IMR-90 (cell line): ENCODE results near the gene DERL3. TPM values are rescaled to one million over a fixed set of nuclear protein-coding genes. Genes with fewer than 3 reads are reported as not detected.
"Not testable (repeated sequence)": the region's sequence is repeated elsewhere in the genome, so short reads cannot be mapped to it uniquely, and the experiment has no call there.

Source experiments
- ATAC-seq: fragments of 200-7000 bp; cut with Tn5 transposase; 2 replicates; pipeline ENCODE4 v1.9.1; 2020; ENCODE audit warnings: low read depth, mild to moderate bottlenecking, moderate library complexity
- BruUV-seq: library from RNA; stranded (reverse); fragments of 400-500 nt; replicated peaks from 2 replicates; lab custom pipeline; 2021; lab: Mats Ljungman, UMichigan
- CTCF ChIA-PET: fragments of 300-600 bp; formaldehyde crosslinking; extraction: SDS; loops from one replicate; lab custom pipeline; 2021; ENCODE audit warnings: antibody characterized with exemption; lab: Yijun Ruan, JAX
- POLR2A ChIA-PET: fragments of 300-600 bp; sonication (Branson Sonifier 250); formaldehyde crosslinking; loops from one replicate; lab custom pipeline; 2022; ENCODE audit warnings: antibody characterized with exemption; ENCODE audit not compliant: unreplicated experiment; lab: Charles Lee
- DNase-seq: peaks from one replicate; pipeline ENCODE4 v3.0.0; 2013
- H2AFZ ChIP-seq: replicated peaks from 2 replicates; pipeline ENCODE3; 2013; ENCODE audit warnings: low read length, mild to moderate bottlenecking; ENCODE audit not compliant: poor library complexity
- H2AK5ac ChIP-seq: 2 replicates; pipeline ENCODE4 v1.6.1; 2013; ENCODE audit warnings: low read depth, low read length, inconsistent platforms
- H2AK9ac ChIP-seq: replicated peaks from 2 replicates; pipeline ENCODE3; 2013; ENCODE audit warnings: mild to moderate bottlenecking, low read depth, low read length, moderate library complexity; ENCODE audit not compliant: poor library complexity
- H2BK120ac ChIP-seq: 2 replicates; pipeline ENCODE4 v1.6.1; 2013; ENCODE audit warnings: low read depth, low read length, inconsistent platforms
- H2BK15ac ChIP-seq: 3 replicates; pipeline ENCODE4 v1.6.1; 2013; ENCODE audit warnings: low read depth, low read length, inconsistent platforms
- H2BK20ac ChIP-seq: 2 replicates; pipeline ENCODE4 v1.6.1; 2013; ENCODE audit warnings: low read depth, mild to moderate bottlenecking, inconsistent platforms, low read length, moderate library complexity
- H2BK5ac ChIP-seq: 2 replicates; pipeline ENCODE4 v1.6.1; 2013; ENCODE audit warnings: mild to moderate bottlenecking, low read depth, low read length, inconsistent platforms; ENCODE audit not compliant: poor library complexity, severe bottlenecking
- H3K14ac ChIP-seq: replicated peaks from 2 replicates; pipeline ENCODE4 v1.6.1; 2013; ENCODE audit warnings: low read depth, low read length, inconsistent platforms
- H3K18ac ChIP-seq: 2 replicates; pipeline ENCODE4 v1.6.1; 2013; ENCODE audit warnings: low read depth, low read length, control low read depth
- H3K23ac ChIP-seq: 2 replicates; pipeline ENCODE4 v1.6.1; 2013; ENCODE audit warnings: low read depth, low read length, inconsistent platforms
- H3K27ac ChIP-seq: 2 replicates; pipeline ENCODE4 v1.5.1; 2013; ENCODE audit warnings: mild to moderate bottlenecking, control low read depth, low read length; ENCODE audit not compliant: insufficient read depth
- H3K27me3 ChIP-seq: 2 replicates; pipeline ENCODE4 v1.6.1; 2013; ENCODE audit warnings: low read length; ENCODE audit not compliant: control insufficient read depth, insufficient read depth
- H3K36me3 ChIP-seq: 2 replicates; pipeline ENCODE4 v1.6.1; 2013; ENCODE audit warnings: low read length, mixed read lengths; ENCODE audit not compliant: control insufficient read depth, insufficient read depth
- H3K4ac ChIP-seq: 2 replicates; pipeline ENCODE4 v1.6.1; 2013; ENCODE audit warnings: low read depth, low read length, inconsistent platforms
- H3K4me1 ChIP-seq: 2 replicates; pipeline ENCODE4 v1.6.1; 2013; ENCODE audit warnings: low read length, mixed read lengths; ENCODE audit not compliant: control insufficient read depth, insufficient read depth
- H3K4me2 ChIP-seq: 2 replicates; pipeline ENCODE4 v1.6.1; 2013; ENCODE audit warnings: low read depth, mild to moderate bottlenecking, control low read depth, low read length, moderate library complexity
- H3K4me3 ChIP-seq: 2 replicates; pipeline ENCODE4 v1.5.1; 2013; ENCODE audit warnings: low read depth, mild to moderate bottlenecking, control low read depth, low read length, moderate library complexity; ENCODE audit not compliant: insufficient read depth
- H3K56ac ChIP-seq: 2 replicates; pipeline ENCODE4 v1.6.1; 2013; ENCODE audit warnings: low read length, inconsistent platforms; ENCODE audit not compliant: insufficient read depth; ENCODE audit errors: extremely low read depth
- H3K79me1 ChIP-seq, 2 experiments: 2 replicates each; pipeline ENCODE4 v1.6.1; 2013; ENCODE audit warnings: low read length in 2 of 2, inconsistent platforms in 1 of 2, low read depth in 1 of 2
- H3K9ac ChIP-seq: 2 replicates; pipeline ENCODE4 v1.6.1; 2013; ENCODE audit warnings: low read depth, low read length, control low read depth
- H3K9me1 ChIP-seq: 2 replicates; pipeline ENCODE4 v1.6.1; 2013; ENCODE audit warnings: low read length, inconsistent platforms; ENCODE audit not compliant: insufficient read depth
- H3K9me3 ChIP-seq: 2 replicates; pipeline ENCODE4 v1.6.1; 2013; ENCODE audit warnings: low read length; ENCODE audit not compliant: control insufficient read depth, insufficient read depth
- H4K20me1 ChIP-seq: 2 replicates; pipeline ENCODE4 v1.6.1; 2013; ENCODE audit warnings: low read length, inconsistent platforms; ENCODE audit not compliant: insufficient read depth
- H4K5ac ChIP-seq: 2 replicates; pipeline ENCODE4 v1.6.1; 2013; ENCODE audit warnings: mild to moderate bottlenecking, low read depth, low read length, control low read depth
- H4K8ac ChIP-seq, 2 experiments: 2 replicates each; pipeline ENCODE4 v1.6.1; 2013; ENCODE audit warnings: low read depth in 2 of 2, low read length in 2 of 2, control low read depth in 1 of 2, inconsistent platforms in 1 of 2
- H4K91ac ChIP-seq: 2 replicates; pipeline ENCODE4 v1.6.1; 2013; ENCODE audit warnings: low read depth, low read length, inconsistent platforms; ENCODE audit not compliant: insufficient read depth
- CEBPB ChIP-seq: IDR thresholded peaks from 2 replicates; pipeline ENCODE4 v1.6.1; 2012; ENCODE audit warnings: low read depth, low read length, improper control_type of control experiment
- WGBS, 2 experiments: methylation state at CpG; one replicate each; pipeline versions ENCODE4 v1.1.5 to v1.1.7; 2013; ENCODE audit warnings: missing lambda C conversion rate in 2 of 2; ENCODE audit not compliant: insufficient read length in 1 of 2; ENCODE audit errors: extremely low coverage in 2 of 2; 5-methylcytosine and 5-hydroxymethylcytosine counted together
- dilution Hi-C: fragments of 300-500 bp; cut with HindIII; formaldehyde crosslinking; loops from one replicate; pipeline ENCODE4 v1.14.3; 2018; ENCODE audit warnings: low sequenced_read_pairs; ENCODE audit not compliant: unreplicated experiment
- in situ Hi-C: fragments of 300-500 bp; cut with MboI; formaldehyde crosslinking; loops from 3 replicates; pipeline ENCODE4 v1.14.3; 2019; ENCODE audit warnings: low sequenced_read_pairs, inconsistent platforms, mixed read lengths
- intact Hi-C: fragments of 100-400 bp; cut with micrococcal nuclease; formaldehyde crosslinking; loops from 2 replicates; pipeline ENCODE4 v1.10.0; 2022
- polyA plus RNA-seq, 3 experiments: library from polyadenylated mRNA; depleted of rRNA; stranded (reverse); fragments of >200 nt; gene quantifications; 2 replicates each; pipeline ENCODE4 v1.2.3, GENCODE V29; 2012; ENCODE audit warnings: low replicate concordance in 1 of 3
- total RNA-seq: library from RNA; depleted of rRNA; stranded (reverse); fragments of >200 nt; gene quantifications from 2 replicates; pipeline ENCODE4 v1.2.3, GENCODE V29; 2012

DERL3 gene
- total and polyA plus RNA-seq, 2 of the 4 experiments (the other 2 are of a cell fraction), result 0.18 to 0.62 TPM

DNA sequence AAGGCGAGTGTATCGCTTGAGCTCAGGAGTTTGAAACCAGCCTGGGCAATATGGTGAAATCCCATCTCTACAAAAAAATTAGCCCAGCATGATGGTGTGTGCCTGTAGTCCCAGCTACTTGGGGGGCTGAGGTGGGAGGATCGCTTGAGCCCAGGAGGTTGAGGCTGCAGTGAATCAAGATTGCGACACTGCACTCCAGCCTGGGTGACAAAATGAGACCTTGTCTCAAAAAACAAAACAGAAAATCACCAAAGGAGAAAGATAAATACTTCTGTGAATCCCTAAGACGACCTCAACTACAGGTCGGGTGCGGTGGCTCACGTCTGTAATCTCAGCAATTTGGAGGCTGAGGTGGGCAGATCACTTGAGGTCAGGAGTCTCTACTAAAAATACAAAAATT is 21.4 kb upstream of the DERL3 start:
- H2AK9ac ChIP-seq, H3K9ac ChIP-seq, H3K27me3 ChIP-seq, H2BK120ac ChIP-seq, H3K27ac ChIP-seq, POLR2A ChIA-PET, H3K23ac ChIP-seq, DNase-seq, H2AK5ac ChIP-seq, ATAC-seq, H3K18ac ChIP-seq, H2AFZ ChIP-seq, H4K20me1 ChIP-seq, H3K4me2 ChIP-seq, H3K36me3 ChIP-seq, H3K4me3 ChIP-seq, H3K56ac ChIP-seq, H3K14ac ChIP-seq, in situ Hi-C loops, H3K4ac ChIP-seq, H3K9me1 ChIP-seq, dilution Hi-C loops, H2BK20ac ChIP-seq, BruUV-seq, H2BK5ac ChIP-seq, H3K9me3 ChIP-seq, CTCF ChIA-PET, H4K8ac ChIP-seq, H4K5ac ChIP-seq, H4K91ac ChIP-seq, H2BK15ac ChIP-seq: not testable (repeated sequence)
- intact Hi-C loops, result loop anchor here (10.0 kb wide), 1 partner anchor 95 kb away; no protein-coding TSS in a partner anchor
- Histone ChIP-seq H3K79me1 (peaks cover 0 to 16% of the 10 kb centered on the region in 2 experiments; a peak in 1 of 4 replicates), H3K4me1 (peaks cover 10% of the 10 kb centered on the region)
- WGBS, 2 experiments, result no CpG with 5 or more reads among the region's 8 CpGs
- peak; percentile 50 for TF ChIP-seq CEBPB
